Fibroblast of the aortic adventitia (primary cell): ENCODE results near the gene BTBD2. TPM values are rescaled to one million over a fixed set of nuclear protein-coding genes. Genes with fewer than 3 reads are reported as not detected.

Experiments
- DNase-seq: peaks from one replicate; pipeline ENCODE4 v3.0.0-alpha.2; 2010; ENCODE audit warnings: low read depth
- H3K4me3 ChIP-seq: 2 replicates; pipeline ENCODE4 v1.5.1; 2011; ENCODE audit warnings: low read depth, mild to moderate bottlenecking, control low read depth, low read length, moderate library complexity
- CTCF ChIP-seq: IDR thresholded peaks from 2 replicates; pipeline ENCODE4 v1.5.1; 2011; ENCODE audit warnings: mild to moderate bottlenecking, low read length, control low read depth, inconsistent platforms; ENCODE audit not compliant: insufficient read depth
- total RNA-seq: library from RNA; depleted of rRNA; stranded (reverse); fragments of >200 nt; gene quantifications from 2 replicates; pipeline ENCODE4 v1.2.3, GENCODE V29; 2012; ENCODE audit warnings: low replicate concordance

Gene BTBD2
- total RNA-seq, 1 donor = 59.3 TPM

- H3K4me3 ChIP-seq = no peak overlapping the region
- no peak for DNase-seq
- TF ChIP-seq CTCF = no peak
These were observed 18.3 kb upstream of the BTBD2 start for GRCh38 chr19:2033825-2034159.

DNA sequence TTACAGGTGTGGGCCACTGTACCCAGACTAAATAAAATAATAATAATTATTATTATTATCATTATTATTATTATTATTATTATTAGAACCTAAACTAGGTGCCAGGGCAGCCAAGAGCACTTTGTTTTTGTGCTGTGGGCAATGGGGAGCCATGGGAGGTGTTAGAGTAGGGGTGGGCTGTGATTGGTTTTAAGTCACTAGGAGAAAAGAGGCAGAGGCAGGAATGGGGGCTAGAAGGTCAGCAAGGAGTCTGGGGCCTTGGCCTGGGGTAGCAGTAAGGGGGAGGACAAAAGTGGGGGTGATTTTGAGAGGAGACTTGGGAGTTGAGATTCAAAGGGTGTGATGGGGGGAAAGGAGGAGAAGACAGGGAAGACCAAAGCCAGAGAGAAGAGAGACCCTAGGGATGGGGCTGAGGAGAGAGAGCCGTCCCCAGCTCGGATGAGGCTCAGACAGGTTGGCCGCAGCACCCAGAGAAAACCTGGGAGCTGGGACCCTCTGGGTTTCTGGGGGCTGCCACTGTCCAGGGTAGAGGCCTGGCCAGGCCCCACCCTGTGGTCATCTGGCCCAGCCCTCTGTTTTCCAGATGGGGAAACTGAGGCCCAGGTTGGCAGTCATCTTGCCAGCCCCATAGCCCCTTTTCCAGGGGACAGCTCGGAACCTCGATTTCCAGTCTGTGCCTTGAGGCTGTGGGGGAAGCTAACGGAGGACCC, 17.8 kb upstream of the BTBD2 start:
- DNase-seq = no peak
- TF ChIP-seq CTCF = no peak
- no peak overlapping the region for H3K4me3 ChIP-seq

GRCh38 chr19:2032296-2032941, 16.9 kb upstream of the BTBD2 start:
- DNase-seq = peak; percentile 77
- TF ChIP-seq CTCF = no peak
- no peak overlapping the region for H3K4me3 ChIP-seq

- DNase-seq = peak; percentile 96
- no peak overlapping the region for H3K4me3 ChIP-seq
- peak; percentile 39 for TF ChIP-seq CTCF
These were observed 11.8 kb upstream of the BTBD2 start for GRCh38 chr19:2027361-2027760.

- no peak for TF ChIP-seq CTCF
- no peak for DNase-seq
- no peak overlapping the region for H3K4me3 ChIP-seq
These were observed 11.3 kb upstream of the BTBD2 start for GRCh38 chr19:2026770-2027169.

DNA sequence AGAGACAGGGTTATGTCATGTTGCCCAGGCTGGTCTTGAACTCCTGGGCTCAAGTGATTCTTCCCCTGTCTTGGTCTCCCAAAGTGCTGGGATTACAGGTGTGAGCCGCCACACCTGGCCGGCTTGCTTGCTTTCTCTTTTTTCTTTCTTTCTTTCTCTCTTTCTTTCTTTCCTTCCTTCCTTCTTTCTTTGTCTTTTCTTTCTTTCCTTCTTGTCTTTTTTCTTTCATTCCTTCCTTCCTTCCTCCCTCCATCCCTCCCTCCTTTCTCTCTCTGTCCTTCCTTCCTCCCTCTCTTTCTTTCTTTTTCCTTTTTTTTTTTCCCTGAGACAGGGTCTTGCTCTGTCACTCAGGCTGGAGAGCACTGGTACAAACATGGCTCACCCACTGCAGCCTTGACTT, 6.8 kb upstream of the BTBD2 start:
- TF ChIP-seq CTCF = no peak
- no peak overlapping the region for H3K4me3 ChIP-seq
- DNase-seq = no peak
